Stimulated activated naive CD4-positive, alpha-beta T cell (primary cell): ENCODE results near the gene TMEM255A.

ENCODE experiments used
- DNase-seq, 6 experiments: peaks; one replicate each; lab custom pipeline; 2025; lab: John Stamatoyannopoulos, UW

The TMEM255A gene

DNA sequence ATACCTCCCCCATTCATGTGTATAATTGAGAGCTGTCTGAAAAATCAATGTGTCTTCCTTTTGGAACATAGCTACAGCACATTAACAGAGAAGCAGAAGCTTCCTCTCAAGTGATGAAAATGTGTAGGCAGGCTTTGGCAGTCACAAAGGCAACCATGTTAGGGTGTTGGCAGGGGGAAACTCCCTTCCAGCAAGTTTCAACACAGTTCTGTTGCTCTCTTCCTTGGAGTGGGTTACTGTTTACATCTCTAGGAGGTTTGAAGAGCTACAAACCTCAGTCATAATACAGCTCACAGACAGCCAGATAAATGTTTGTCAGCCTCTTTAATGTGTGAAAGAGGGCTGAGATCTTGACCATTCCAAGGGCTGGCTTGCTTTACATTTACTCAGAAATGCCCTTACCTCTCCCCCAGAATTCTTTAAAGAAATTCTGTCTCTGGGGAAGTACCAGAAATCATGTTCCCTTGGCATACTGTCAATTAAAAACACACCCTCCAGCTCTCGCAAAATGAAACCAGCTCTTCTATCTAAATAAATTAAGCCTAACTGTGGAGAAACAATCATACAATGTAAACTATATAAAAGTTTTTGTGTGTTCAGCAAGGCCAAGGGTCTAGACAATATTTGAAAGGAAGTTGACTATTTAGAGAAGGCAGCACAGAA lies 41.8 kb downstream of the TMEM255A start:
- peak in 4 of 6 experiments; percentile 0 to 35 (median 14) for DNase-seq

DNA sequence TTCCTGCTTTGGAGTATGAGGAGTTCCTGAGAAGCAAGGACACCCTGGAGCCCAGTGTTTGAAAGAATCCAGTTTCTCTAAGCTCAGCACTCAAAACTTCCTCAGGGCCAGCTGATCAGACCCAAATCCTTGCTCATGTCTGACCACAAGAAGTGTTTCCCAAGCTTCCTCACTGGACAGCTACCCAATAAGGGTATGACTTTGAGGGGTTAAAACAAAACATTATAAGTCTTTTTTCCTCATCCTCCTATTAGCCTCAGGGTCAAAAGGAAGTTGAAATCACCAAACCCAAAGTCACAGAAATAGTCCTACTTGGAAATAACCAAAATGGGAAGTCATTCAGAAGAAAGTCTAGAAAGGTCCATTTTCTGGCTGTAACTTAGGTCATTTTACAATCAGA lies 46.9 kb downstream of the TMEM255A start:
- DNase-seq, result no peak

DNA sequence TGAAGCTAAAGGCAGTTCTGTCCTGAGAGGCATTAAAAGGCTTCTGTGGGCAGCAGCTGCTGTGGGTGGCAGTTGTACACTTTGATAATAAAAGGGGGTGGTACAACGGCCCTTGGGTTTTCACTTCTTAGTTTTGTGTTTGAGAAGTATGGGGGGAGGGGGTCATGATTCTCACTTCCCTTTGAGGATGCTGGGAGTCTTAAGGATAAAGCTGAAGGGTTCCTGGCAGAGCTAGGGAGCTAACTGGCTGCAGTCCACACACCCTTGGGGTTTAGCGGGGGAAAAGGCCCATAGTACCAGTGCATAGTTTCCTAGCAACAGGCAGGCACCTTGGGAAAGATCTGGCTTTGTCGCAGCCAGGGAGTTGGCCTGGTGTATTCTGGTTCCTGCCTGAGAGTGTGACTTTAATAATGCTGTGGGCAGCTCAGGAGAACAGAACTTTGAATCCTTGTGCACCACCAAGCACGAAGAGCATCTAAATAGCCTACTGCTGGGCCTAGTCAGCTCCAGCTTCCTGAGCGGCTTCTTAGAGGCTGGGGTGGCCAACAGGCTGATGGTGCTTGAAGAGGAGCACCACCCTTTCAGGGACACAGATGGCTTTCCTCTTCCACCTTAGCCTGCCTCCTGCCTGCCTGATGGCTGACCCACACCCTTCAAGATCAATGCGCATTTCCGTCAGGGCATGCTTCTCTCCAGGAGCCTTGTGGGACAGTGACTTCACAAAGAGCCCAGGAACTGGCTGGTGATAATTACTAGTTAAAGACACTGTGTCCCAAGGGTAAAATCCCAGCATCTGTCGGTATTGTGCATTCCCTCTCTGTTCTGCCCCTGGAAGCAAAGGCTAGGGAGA lies 48.2 kb downstream of the TMEM255A start:
- no peak for DNase-seq

DNA sequence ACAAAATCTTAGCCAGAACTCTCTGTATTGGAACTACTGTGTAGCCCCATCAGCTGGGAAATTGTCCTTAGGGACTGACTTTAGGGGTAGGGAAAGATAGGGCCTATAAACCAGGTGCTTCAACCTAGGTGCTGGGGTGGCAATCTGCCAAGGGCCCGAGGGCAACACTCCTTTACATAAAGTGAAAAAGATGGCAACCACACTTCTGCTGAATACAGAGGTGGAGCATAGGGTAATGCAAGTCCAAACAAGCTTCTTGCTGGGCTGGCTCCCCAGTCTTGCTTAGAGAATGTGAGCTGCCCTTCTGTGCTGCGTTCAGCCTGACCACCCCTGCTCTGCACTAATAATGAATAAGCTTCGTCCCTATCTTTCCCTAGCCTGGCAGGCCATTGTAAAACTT lies 50.9 kb downstream of the TMEM255A start:
- DNase-seq, result no peak

DNA sequence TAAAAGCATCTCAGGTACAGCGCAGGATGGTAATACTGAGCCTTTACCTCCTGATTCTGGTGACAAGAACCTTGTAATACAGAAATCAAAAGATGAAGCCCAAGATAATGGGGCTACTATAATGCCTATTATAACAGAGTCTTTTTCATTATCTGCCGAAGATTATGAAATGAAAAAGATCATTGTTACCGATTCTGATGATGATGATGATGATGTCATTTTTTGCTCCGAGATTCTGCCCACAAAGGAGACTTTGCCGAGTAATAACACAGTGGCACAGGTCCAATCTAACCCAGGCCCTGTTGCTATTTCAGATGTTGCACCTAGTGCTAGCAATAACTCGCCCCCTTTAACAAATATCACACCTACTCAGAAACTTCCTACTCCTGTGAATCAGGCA lies 57.5 kb downstream of the TMEM255A start:
- no peak for DNase-seq

DNA sequence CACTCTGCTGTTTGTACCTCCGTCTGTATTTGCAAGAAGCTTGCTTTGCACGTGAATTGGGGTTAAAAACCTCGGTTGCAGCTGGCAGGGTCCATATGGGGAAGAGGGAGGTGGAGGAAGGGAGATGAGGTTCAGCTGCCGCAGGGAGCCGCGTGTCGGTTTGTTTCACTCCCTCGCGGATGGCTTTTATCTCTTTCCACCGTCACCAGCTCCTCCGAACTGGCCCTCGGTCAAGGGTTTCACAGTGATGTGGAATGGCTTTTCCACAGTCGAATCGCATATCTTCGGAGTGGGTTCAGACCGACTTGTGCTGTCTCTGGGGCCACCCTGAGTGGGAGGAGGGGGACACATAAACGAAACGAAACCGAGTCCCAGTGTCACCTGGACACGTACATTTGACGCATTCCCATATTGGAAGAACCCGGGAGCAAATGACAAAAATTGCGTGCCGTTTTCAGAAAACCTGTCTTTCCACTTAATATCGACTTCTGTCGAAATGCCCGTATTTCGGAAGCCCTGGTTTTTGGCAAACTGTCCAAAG lies 59.7 kb downstream of the TMEM255A start:
- DNase-seq, result peak in 5 of 6 experiments; percentile 8 to 42 (median 18)

DNA sequence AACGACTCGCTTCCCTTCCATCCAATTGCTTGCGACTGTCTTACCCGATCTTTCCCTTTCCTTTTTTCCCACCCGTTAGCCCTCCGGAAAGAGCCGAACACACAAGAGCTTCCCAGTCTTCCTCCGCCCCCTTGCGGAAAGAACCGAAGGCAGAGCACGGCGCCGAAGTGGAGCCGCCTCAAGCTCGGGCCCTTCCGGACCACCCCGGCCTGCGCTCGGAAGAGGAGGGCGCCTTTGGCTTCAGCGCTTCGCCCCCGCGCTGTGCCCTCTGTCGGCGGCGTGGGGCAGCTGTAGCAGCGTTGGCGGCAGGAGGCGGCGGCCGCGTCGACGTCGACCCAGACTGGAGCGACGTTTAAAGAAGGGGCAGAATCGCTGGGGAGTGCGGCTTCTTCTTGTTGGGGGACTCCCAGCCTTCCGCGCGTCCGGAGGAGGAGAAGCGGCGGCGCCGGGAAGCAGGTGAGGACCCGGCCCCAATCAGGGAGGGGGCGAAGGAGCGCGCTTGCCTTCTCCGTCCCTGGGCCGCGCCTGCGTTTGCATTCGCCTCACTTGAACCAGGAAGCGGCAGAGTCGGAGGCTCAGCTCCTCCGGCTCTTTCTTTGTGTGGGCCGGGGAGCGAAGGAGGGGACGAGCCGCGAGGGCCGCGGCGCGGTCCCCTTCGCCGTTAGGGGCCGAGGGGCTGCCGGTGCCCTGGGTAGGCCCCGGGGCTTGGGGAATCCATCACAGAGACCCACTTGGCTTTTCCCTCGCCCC lies 60.6 kb downstream of the TMEM255A start, which contains the start of gene ZBTB33:
ZBTB33 (plus strand) TSS at position 291 of the 750 bp plus-strand sequence. CDS start 2,604 bp downstream, outside the sequence.
- peak; percentile 66 to 85 (median 78) for DNase-seq

DNA sequence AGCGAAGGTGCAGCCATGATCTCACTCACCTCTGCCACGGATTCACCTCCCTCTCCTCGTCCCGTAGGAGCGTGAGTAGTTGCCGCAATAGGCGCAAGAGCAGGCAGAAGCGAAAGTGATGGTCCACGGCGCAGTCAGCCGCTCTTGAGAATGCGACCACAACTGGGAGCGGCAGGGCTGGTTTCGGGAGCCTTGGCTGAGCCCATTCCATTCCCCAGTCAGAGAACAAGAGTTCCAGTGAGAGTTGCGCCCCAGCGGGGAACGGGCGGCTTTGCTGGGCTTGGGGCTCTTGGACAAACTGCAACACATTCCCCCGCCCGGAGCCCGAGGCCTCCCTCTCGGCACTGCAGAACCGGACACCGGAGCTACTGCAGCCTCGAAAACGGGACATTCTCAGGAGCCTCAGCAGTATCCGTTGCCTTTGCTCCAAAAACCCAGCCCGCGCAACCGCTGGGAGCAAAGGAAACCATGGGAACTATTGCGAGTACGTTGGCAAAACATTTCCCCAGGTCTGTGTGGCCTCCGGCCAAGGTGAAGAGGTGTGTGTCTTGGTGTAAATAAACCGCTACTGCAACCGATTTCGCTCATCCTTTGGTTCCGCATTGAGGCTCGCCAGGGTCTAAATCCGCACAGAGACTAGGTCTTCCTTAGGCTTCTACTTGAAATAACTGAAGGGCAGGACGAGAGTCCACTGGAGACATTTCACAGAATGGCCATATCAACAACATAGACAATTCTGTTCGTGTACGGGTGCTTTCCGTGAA lies 66.3 kb downstream of the TMEM255A start:
- DNase-seq, result peak; percentile 12 to 61 (median 38)

DNA sequence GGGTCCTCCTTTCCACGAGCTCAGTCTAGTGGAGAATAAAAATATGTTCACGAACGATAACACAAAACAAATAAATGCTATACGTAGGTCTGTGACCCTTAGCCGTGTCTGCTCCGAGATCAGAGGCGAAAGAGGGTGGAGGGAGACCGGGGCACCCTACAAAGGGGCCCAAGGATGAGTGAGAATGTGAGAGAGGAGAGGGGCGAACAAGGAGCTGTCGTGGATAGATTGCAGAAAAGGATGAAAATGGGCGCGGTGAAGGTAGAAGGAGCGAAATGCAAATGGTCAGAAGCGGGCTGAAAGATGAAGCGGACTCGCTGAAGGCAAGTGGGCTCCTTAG lies 66.9 kb downstream of the TMEM255A start:
- DNase-seq, result peak in 1 of 6 experiments; percentile 30

DNA sequence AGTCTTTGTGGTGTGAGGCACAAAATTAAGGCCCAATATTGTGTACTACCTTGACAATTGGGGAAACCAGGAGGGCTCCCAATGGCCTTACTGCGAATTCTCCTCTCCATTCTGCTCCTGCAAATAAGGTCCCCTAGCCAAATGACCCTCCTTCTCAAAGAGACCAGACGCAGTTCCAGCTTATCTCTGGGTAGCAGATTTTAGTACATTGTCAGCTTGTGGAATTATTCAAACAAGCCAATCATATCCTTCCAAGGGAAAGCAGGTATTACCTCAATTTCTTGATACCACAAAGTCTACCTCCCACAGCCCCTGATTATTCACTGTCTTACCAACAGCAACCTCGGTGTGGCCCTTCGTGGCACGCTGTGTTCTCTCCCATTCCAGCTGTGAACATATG lies 68.4 kb downstream of the TMEM255A start:
- DNase-seq, result no peak

DNA sequence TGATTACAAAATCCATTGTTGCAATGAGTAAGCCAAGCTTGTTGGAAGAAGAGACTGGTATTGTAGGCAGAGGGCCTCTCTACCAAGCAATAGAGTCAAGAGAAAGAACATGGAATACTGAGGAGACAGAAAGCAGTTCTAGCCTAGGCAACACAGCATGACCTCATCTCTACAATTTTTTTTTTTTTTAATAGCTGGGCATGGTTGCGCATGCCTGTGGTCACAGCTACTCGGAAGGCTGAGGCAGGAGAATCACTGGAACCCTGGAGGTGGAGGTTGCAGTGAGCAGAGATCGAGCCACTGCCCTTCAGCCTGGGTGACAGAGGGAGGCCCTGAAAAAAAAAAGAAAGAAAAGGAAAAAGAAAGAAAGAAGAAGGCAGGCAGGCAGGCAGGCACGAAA lies 72.3 kb downstream of the TMEM255A start:
- no peak for DNase-seq

DNA sequence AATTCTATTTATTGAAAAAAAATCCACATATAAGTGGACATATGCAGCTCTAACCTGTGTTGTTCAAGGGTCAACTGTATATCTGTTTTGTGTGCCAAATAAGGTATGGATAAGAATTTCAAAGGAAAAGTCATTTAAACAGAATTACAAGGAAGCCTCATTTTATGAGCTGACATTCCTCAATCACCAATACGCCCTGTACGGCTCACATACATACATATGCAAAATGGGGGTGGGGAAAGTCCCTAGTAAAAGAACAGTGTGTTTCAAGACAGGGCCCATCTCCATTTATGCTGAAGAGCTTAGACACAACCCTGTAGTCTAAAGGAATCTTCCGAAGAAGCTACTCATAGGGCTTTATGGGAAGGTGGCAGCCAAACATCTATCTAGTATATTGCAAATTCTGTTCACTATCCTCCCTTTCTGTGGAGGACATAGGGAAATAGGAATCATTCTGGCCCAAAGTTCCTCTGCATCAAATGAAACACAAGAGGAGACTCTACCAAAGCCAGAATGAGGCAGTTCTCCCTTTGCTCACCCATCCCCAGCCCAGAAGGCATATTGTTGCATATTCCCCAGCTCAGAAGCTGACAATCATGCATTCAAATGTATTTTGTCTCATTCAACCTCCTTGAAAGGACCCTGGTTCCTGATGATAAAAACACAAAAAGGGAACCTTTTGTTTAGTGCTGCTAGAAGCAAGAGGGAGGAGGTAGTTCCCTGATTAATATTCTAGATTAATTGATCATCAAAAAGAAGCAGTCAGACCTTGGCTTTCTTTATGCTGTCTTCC lies 74.4 kb downstream of the TMEM255A start:
- no peak for DNase-seq

DNA sequence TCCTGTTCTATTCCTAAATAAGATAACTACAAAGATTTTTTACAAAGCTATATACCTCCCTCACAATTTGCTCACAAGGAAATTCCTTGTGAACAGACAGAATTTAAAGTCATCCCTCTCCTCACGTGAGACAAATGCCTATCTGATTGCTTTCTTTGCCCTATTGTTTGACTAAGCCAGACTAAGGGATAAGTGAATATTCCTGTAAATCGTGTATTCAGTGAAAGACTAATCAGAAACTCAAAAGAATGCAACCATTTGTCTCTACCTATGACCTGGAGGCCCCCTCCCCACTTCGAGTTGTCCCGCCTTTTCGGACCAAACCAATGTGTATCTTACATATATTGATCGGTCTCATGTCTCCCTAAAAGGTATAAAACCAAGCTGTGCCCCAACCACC lies 76.0 kb downstream of the TMEM255A start:
- no peak for DNase-seq

DNA sequence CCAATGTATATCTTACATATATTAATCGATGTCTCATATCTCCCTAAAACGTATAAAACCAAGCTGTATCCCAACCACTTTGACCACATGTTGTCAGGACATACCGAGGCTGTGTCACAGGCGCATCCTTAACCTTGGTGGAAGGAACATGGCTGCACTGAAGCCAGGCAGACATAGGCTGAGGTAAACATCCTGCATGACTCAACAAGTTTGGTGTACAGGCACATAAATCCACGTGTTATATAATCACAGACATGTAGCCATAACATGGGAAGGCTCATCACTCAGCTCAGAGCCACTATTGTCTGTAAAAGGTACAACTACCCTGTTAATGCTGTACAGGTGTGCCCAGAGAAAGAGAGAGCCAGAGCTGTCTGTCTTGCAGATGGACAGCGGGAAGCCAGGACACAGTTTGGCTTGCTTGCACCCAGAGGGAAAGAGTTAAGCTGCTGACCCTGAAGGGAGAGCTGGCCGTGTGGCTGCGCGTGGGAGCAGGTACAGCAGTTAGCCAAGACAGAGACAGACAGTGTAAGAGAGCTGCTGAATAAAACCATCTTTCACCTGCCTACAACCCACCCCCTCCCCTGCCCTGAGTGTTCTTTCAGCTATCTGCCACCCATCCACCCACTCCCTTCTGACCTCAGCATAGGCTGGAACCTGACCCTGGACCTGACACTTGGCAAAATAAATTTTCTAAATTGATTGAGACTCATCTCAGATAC lies 82.9 kb downstream of the TMEM255A start:
- DNase-seq, result no peak

DNA sequence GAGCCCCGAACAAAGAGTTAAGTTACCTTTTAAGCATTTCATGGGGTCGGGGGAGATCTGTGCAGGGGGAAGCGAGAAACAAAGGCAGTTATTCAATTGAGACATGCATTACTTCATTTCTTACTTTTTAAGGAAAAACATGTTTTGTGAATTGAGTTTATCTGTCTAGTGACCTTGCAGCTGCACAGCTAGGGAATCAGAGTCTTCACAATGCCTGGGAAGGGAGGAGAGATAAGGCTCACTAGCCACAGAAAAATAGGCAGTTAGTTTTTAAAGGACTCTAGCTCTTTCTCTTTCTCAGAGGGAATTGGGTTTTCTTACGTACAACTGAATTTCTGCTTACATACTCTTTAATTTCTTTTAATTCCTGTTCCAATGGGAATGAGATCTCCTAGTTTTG lies 86.9 kb downstream of the TMEM255A start:
- no peak for DNase-seq

DNA sequence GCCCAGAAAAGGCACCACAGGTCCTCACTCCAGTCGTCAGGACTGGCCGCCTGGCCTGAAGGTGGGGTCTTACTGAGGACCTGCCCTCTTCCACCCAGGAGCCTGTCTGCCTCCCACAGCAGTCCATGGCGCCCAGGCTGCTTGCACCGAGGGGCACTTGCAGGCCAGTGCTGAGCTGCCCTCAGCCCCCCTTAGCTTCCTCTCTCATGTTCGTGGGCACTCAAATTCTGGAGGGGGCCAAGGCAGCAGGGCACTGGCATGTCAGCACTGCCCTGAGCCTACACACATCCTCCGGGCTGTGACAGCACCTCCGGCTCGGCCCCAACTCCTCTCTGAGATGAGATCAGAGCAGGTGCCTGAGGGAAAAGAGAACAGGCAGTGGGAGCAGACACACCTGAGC lies 87.9 kb downstream of the TMEM255A start:
- no peak for DNase-seq

DNA sequence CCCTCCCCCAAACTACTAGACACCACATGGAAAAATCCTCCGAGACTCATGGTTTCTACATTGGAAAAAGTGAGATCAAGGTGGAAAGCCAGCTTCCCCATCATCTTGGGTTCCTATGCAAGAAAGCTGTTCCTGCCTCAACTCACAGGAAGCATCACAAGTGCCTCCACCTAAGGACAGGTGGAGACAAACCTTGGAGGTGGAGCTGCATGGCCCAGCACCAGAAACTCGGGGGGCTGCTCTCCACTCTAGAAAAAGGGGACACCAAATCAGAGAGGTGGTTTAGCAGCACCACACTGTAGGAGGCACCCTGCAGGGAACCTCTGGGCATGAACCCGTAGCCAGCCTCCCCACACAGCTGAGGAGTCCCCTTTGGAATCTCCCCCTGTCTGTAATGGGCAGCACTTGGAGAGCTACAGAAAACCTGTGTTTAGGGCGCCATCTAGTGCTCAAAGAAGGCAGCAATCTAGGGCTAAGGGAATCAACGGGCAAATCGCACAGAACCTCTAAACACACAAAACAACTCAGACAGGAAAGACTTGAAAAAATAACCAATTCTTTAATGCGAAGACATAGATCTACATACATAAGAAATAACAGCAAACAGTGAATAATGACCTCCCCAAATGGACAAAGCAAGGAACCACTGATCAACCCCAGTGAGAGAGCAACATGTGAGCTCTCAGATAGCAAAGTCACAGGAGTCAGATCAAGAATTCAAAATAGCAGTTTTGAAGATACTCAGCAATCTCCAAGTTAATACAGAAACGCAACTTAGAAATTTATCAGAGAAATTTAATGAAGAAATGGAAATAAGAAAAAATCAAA lies 97.6 kb downstream of the TMEM255A start:
- peak; percentile 7 to 56 (median 28) for DNase-seq
